Lung (tissue), 12 donors: ENCODE results near the gene GOLGA3. TPM values are rescaled to one million over a fixed set of nuclear protein-coding genes. Genes with fewer than 3 reads are reported as not detected.
A peak's percentile ranks its signal among the peaks of the same experiment; 100 is the strongest.
"Not testable (repeated sequence)": the region's sequence is repeated elsewhere in the genome, so short reads cannot be mapped to it uniquely, and the experiment has no call there.

ENCODE experiments used
- ATAC-seq: fragments of 200-7000 bp; cut with Tn5 transposase; one replicate; pipeline ENCODE4 v1.9.1; 2020; ENCODE audit warnings: moderate number of reproducible peaks; ENCODE audit not compliant: insufficient read depth, low FRiP score
- DNase-seq, 3 donors: peaks; one replicate each; pipeline ENCODE4 v3.0.0-alpha.2; 2013 to 2017
- H3K27ac ChIP-seq, 2 donors: one replicate each; pipeline ENCODE4 v1.5.1; 2013; ENCODE audit warnings: mild to moderate bottlenecking in 2 of 2, moderate library complexity in 2 of 2, control low read depth in 1 of 2, inconsistent platforms in 1 of 2, low read depth in 1 of 2, low read length in 1 of 2
- H3K27me3 ChIP-seq, 3 donors: one replicate each; pipeline ENCODE4 v1.5.1; 2013; ENCODE audit warnings: low read length in 2 of 3; ENCODE audit not compliant: control insufficient read depth in 3 of 3, insufficient read depth in 3 of 3
- H3K36me3 ChIP-seq, 4 donors: one replicate each; pipeline ENCODE4 v1.5.1; 2013; ENCODE audit warnings: low read length in 4 of 4, mild to moderate bottlenecking in 1 of 4, moderate library complexity in 1 of 4; ENCODE audit not compliant: control insufficient read depth in 4 of 4, insufficient read depth in 4 of 4
- H3K4me1 ChIP-seq, 5 donors: one replicate each; pipeline ENCODE4 v1.5.1; 2013; ENCODE audit warnings: low read length in 5 of 5, mild to moderate bottlenecking in 2 of 5, moderate library complexity in 1 of 5; ENCODE audit not compliant: control insufficient read depth in 5 of 5, insufficient read depth in 5 of 5
- H3K4me3 ChIP-seq: one replicate; pipeline ENCODE4 v1.5.1; 2013; ENCODE audit warnings: mild to moderate bottlenecking, control low read depth, moderate library complexity
- H3K9ac ChIP-seq, 2 donors: one replicate each; pipeline ENCODE4 v1.5.1; 2013; ENCODE audit warnings: low read length in 2 of 2, control low read depth in 1 of 2; ENCODE audit not compliant: insufficient read depth in 1 of 2
- H3K9me3 ChIP-seq, 4 donors: one replicate each; pipeline ENCODE4 v1.5.1; 2013; ENCODE audit warnings: low read length in 3 of 4, mild to moderate bottlenecking in 1 of 4, moderate library complexity in 1 of 4; ENCODE audit not compliant: control insufficient read depth in 4 of 4, insufficient read depth in 3 of 4
- CTCF ChIP-seq: IDR thresholded peaks from 2 replicates; pipeline ENCODE4 v1.5.1; 2012; ENCODE audit warnings: mild to moderate bottlenecking; ENCODE audit errors: control extremely low read depth, extremely low read depth
- WGBS, 2 donors: extraction: QIAGEN DNeasy Blood & Tissue Kit; methylation state at CpG; one replicate each; pipeline ENCODE4 v1.1.7; 2013; 5-methylcytosine and 5-hydroxymethylcytosine counted together
- polyA plus RNA-seq, 2 donors: library from polyadenylated mRNA; stranded (reverse); fragments of 200-250 nt; gene quantifications; one replicate each; pipeline ENCODE4 v1.2.1, GENCODE V29; 2013
- total RNA-seq, 2 donors: library from RNA; depleted of rRNA in 1 of 2; stranded (reverse); fragments of >200 nt in 1 of 2; gene quantifications; one replicate each; pipeline ENCODE4 v1.2.1, GENCODE V29; 2014 to 2021
- donor health status: control.
- donor health status: control.
- donor health status: Bipolar disorder and iron deficiency.
- donor health status: healthy.
- donor health status: DM: yes; HTN: yes; CAD: no.

Gene GOLGA3
- total and polyA plus RNA-seq, 4 donors, result 17.5 to 81.1 (median 35.7) TPM

GRCh38 chr12:132869551-132869950 is 40.9 kb upstream of the GOLGA3 start:
- Histone ChIP-seq H3K36me3 (peaks cover 22 to 48% (median 25%) of the 10 kb centered on the region in 4 donors), H3K27ac (no peak overlapping the region), H3K9ac (no peak overlapping the region), H3K4me3 (no peak overlapping the region), H3K9me3 (peaks cover 0 to 9% (median 0%) of the 10 kb centered on the region in 4 donors), H3K27me3 (no peaks in the 10 kb centered on the region), H3K4me1 (no peaks in the 10 kb centered on the region)
- no peak for TF ChIP-seq CTCF
- WGBS, 2 donors, result 96 to 98% methylated on average over 14 of the region's 14 CpGs
- DNase-seq (no peak), ATAC-seq (no peak)

GRCh38 chr12:132866251-132866828 is 37.7 kb upstream of the GOLGA3 start:
- H3K36me3 ChIP-seq, result peaks cover 22 to 37% (median 23%) of the 10 kb centered on the region in 4 donors
- H3K9me3 ChIP-seq, result peaks cover 0 to 9% (median 0%) of the 10 kb centered on the region in 4 donors
- no peak overlapping the region for H3K9ac ChIP-seq
- H3K27ac ChIP-seq, result peak overlapping the region in 1 of 2 donors; percentile 17
- 40 to 76% methylated on average over 14 of the region's 14 CpGs for WGBS, 2 donors
- peak in 1 of 3 donors; percentile 4 for DNase-seq
- H3K27me3 ChIP-seq, result no peaks in the 10 kb centered on the region
- no peak for TF ChIP-seq CTCF
- H3K4me1 ChIP-seq, result no peaks in the 10 kb centered on the region
- ATAC-seq, result no peak
- no peak overlapping the region for H3K4me3 ChIP-seq

GRCh38 chr12:132861558-132861957 is 32.9 kb upstream of the GOLGA3 start:
- Histone ChIP-seq H3K4me3 (no peak overlapping the region), H3K36me3 (peaks cover 13 to 39% (median 27%) of the 10 kb centered on the region in 4 donors), H3K27ac (no peak overlapping the region), H3K4me1 (no peaks in the 10 kb centered on the region), H3K9ac (no peak overlapping the region), H3K9me3 (peaks cover 0 to 3% (median 0%) of the 10 kb centered on the region in 4 donors), H3K27me3 (no peaks in the 10 kb centered on the region)
- 90 to 97% methylated on average over 8 of the region's 8 CpGs for WGBS, 2 donors
- TF ChIP-seq CTCF, result no peak
- ATAC-seq, result no peak
- no peak for DNase-seq

GRCh38 chr12:132858718-132859266 is 30.1 kb upstream of the GOLGA3 start:
- Histone ChIP-seq H3K9ac (no peak overlapping the region), H3K27ac (no peak overlapping the region), H3K9me3 (no peaks in the 10 kb centered on the region), H3K27me3 (no peaks in the 10 kb centered on the region), H3K4me1 (no peaks in the 10 kb centered on the region), H3K4me3 (no peak overlapping the region), H3K36me3 (peaks cover 18 to 47% (median 35%) of the 10 kb centered on the region in 4 donors)
- DNase-seq (no peak), ATAC-seq (no peak)
- WGBS, 2 donors, result 91 to 93% methylated on average over 18 of the region's 18 CpGs
- TF ChIP-seq CTCF, result no peak

GRCh38 chr12:132857019-132857418 is 28.4 kb upstream of the GOLGA3 start:
- H3K36me3 ChIP-seq, result peaks cover 25 to 58% (median 35%) of the 10 kb centered on the region in 4 donors
- not testable (repeated sequence) for H3K4me1 ChIP-seq, ATAC-seq, H3K9me3 ChIP-seq, DNase-seq, H3K27me3 ChIP-seq, H3K4me3 ChIP-seq, H3K27ac ChIP-seq, H3K9ac ChIP-seq
- 96 to 97% methylated on average over 21 of the region's 21 CpGs for WGBS, 2 donors
